Sigmoid colon (tissue), 7 donors: Measurements from ENCODE around the gene PACS2. TPM values are rescaled to one million over a fixed set of nuclear protein-coding genes. Genes with fewer than 3 reads are reported as not detected.

ENCODE experiments used
- DNase-seq: peaks from one replicate; pipeline ENCODE4 v3.0.0-alpha.2; 2019
- H3K27ac ChIP-seq, 4 donors: fragments of 200-600 bp; sonication (generic); one replicate each; pipeline ENCODE4 v1.5.1; 2016 to 2019; ENCODE audit warnings: mild to moderate bottlenecking in 1 of 4
- H3K27me3 ChIP-seq, 3 donors: fragments of 200-600 bp; sonication (generic); one replicate each; pipeline ENCODE4 v1.5.1; 2019; ENCODE audit warnings: mild to moderate bottlenecking in 1 of 3
- H3K36me3 ChIP-seq, 4 donors: fragments of 200-600 bp; sonication (generic); one replicate each; pipeline ENCODE4 v1.5.1; 2016 to 2019
- H3K4me1 ChIP-seq, 4 donors: fragments of 200-600 bp; sonication (generic); one replicate each; pipeline ENCODE4 v1.5.1; 2017 to 2019
- H3K4me3 ChIP-seq, 4 donors: fragments of 200-600 bp; sonication (generic); one replicate each; pipeline ENCODE4 v1.5.1; 2017 to 2019; ENCODE audit warnings: mild to moderate bottlenecking in 2 of 4, moderate library complexity in 1 of 4
- H3K9me3 ChIP-seq, 4 donors: fragments of 200-600 bp in 3 of 4; sonication (generic) in 3 of 4; one replicate each; pipeline versions ENCODE4 v1.5.1 to v1.6.1; 2013 to 2019
- EP300 ChIP-seq, 4 donors: sonication (generic); formaldehyde crosslinking; IDR thresholded peaks; one replicate each; pipeline ENCODE4 v1.6.1; 2017; ENCODE audit warnings: antibody characterized with exemption in 4 of 4
- POLR2A ChIP-seq, 2 donors: fragments of 450-650 bp; IDR thresholded peaks; one replicate each; pipeline ENCODE4 v1.6.1; 2016; ENCODE audit warnings: antibody characterized with exemption in 2 of 2, mild to moderate bottlenecking in 2 of 2, moderate library complexity in 2 of 2
- POLR2AphosphoS5 ChIP-seq, 4 donors: sonication (generic); formaldehyde crosslinking; IDR thresholded peaks; one replicate each; pipeline ENCODE4 v1.6.1; 2017; ENCODE audit warnings: antibody characterized with exemption in 4 of 4
- WGBS, 2 donors: extraction: QIAGEN DNeasy Blood & Tissue Kit; methylation state at CpG; one replicate each; pipeline ENCODE4 v1.1.7; 2013; 5-methylcytosine and 5-hydroxymethylcytosine counted together
- intact Hi-C: fragments of 100-400 bp; cut with DNase I; formaldehyde crosslinking; loops from one replicate; pipeline ENCODE4 v1.15.1; 2023
- polyA plus RNA-seq, 3 donors: library from polyadenylated mRNA; stranded (reverse); fragments of 200-250 nt; gene quantifications; one replicate each; pipeline ENCODE4 v1.2.3, GENCODE V29; 2013
- total RNA-seq, 4 donors: library from RNA; depleted of rRNA; stranded (reverse); fragments of >200 nt; gene quantifications; one replicate each; pipeline ENCODE4 v1.1.0, GENCODE V29; 2016
- TF ChIP-seq, protein P1 (sequence below), 4 experiments: fragments of 450-650 bp in 3 of 4; fragments of 200-600 bp in 1 of 4; IDR thresholded peaks; one replicate each; pipeline ENCODE4 v1.5.1; 2016 to 2019; ENCODE audit warnings: antibody characterized with exemption in 4 of 4, mild to moderate bottlenecking in 3 of 4, moderate library complexity in 2 of 4
- donor health status: healthy with polysubstance abuse.
- donor health status: Bipolar disorder and iron deficiency.
- donor health status: healthy.

The PACS2 gene
- total and polyA plus RNA-seq, 7 donors = 19.8 to 90.6 (median 46.7) TPM

DNA sequence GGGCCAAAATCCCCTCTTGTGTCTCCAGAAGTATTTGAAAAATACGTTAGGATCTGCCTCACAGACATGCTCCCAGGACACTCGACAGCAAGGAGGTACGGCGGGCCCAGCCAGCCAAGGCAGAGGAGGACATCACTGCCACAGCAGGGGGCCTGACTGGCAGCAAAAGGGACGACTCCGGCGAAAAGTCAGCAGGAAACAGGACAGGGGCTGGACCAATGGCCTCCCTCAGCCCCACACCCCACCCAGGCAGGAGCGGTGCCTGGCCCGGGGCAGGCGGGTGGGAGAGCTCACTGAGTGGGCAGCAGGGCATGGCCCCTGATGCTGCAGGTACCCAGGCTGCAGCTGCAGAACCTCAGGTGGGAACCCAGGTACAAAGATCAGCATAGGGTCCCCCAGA lies 31.5 kb upstream of the PACS2 start:
- Histone ChIP-seq H3K9me3 (no peaks in the 10 kb centered on the region), H3K36me3 (no peaks in the 10 kb centered on the region), H3K4me3 (no peak overlapping the region), H3K4me1 (peaks cover 0 to 11% (median 9%) of the 10 kb centered on the region in 4 donors), H3K27me3 (no peaks in the 10 kb centered on the region), H3K27ac (no peak overlapping the region)
- no peak for DNase-seq
- WGBS, 2 donors = 87 to 94% methylated on average over 10 of the region's 10 CpGs
- TF ChIP-seq, protein P1, sequence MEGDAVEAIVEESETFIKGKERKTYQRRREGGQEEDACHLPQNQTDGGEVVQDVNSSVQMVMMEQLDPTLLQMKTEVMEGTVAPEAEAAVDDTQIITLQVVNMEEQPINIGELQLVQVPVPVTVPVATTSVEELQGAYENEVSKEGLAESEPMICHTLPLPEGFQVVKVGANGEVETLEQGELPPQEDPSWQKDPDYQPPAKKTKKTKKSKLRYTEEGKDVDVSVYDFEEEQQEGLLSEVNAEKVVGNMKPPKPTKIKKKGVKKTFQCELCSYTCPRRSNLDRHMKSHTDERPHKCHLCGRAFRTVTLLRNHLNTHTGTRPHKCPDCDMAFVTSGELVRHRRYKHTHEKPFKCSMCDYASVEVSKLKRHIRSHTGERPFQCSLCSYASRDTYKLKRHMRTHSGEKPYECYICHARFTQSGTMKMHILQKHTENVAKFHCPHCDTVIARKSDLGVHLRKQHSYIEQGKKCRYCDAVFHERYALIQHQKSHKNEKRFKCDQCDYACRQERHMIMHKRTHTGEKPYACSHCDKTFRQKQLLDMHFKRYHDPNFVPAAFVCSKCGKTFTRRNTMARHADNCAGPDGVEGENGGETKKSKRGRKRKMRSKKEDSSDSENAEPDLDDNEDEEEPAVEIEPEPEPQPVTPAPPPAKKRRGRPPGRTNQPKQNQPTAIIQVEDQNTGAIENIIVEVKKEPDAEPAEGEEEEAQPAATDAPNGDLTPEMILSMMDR (IDR thresholded peaks at IDR 0.05) = no peak
- no peak for TF ChIP-seq EP300 (IDR thresholded peaks at IDR 0.05)
- TF ChIP-seq POLR2A (IDR thresholded peaks at IDR 0.05) = no peak
- TF ChIP-seq POLR2AphosphoS5 (IDR thresholded peaks at IDR 0.05) = no peak
- intact Hi-C loops = loop anchor here (5.0 kb wide), 1 partner anchor 81 kb away; no protein-coding TSS in a partner anchor

GRCh38 chr14:105283899-105284298 lies 30.6 kb upstream of the PACS2 start:
- intact Hi-C loops = loop anchor here (5.0 kb wide), 1 partner anchor 82 kb away; no protein-coding TSS in a partner anchor
- Histone ChIP-seq H3K27ac (no peak overlapping the region), H3K9me3 (no peaks in the 10 kb centered on the region), H3K27me3 (no peaks in the 10 kb centered on the region), H3K4me3 (no peak overlapping the region), H3K36me3 (no peaks in the 10 kb centered on the region), H3K4me1 (peaks cover 0 to 11% (median 9%) of the 10 kb centered on the region in 4 donors)
- WGBS, 2 donors = 59 to 79% methylated on average over 15 of the region's 15 CpGs
- no peak for DNase-seq
- TF ChIP-seq EP300 (IDR thresholded peaks at IDR 0.05) (no peak), POLR2AphosphoS5 (IDR thresholded peaks at IDR 0.05) (no peak), POLR2A (IDR thresholded peaks at IDR 0.05) (no peak)
- TF ChIP-seq, protein P1 (IDR thresholded peaks at IDR 0.05) = no peak

DNA sequence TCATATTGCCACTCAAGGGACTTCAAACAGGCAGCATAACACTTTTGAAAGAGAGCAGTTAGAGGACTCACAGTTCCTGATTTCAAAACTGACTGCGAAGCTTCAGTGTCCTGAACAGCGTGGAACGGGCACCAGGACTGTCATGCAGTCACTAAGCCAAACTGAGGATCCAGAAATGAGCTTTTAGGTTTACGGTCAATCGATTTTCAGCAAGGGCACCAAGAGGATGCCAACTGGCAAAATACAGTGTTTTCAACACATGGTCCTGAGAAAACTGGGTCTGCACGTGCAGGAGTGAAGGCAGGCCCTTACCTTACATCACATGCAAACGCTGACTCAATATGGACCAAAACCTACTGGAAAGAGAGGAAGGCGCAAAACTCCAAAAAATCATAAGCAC lies 29.4 kb upstream of the PACS2 start:
- Histone ChIP-seq H3K4me3 (no peak overlapping the region), H3K4me1 (peaks cover 0 to 11% (median 9%) of the 10 kb centered on the region in 4 donors), H3K9me3 (no peaks in the 10 kb centered on the region), H3K27me3 (no peaks in the 10 kb centered on the region), H3K36me3 (no peaks in the 10 kb centered on the region), H3K27ac (no peak overlapping the region)
- TF ChIP-seq EP300 (IDR thresholded peaks at IDR 0.05) = no peak
- TF ChIP-seq POLR2A (IDR thresholded peaks at IDR 0.05) = no peak
- TF ChIP-seq, protein P1 (IDR thresholded peaks at IDR 0.05) = no peak
- TF ChIP-seq POLR2AphosphoS5 (IDR thresholded peaks at IDR 0.05) = no peak
- WGBS, 2 donors = 93 to 95% methylated on average over 8 of the region's 8 CpGs
- intact Hi-C loops = no loop called here
- no peak for DNase-seq

DNA sequence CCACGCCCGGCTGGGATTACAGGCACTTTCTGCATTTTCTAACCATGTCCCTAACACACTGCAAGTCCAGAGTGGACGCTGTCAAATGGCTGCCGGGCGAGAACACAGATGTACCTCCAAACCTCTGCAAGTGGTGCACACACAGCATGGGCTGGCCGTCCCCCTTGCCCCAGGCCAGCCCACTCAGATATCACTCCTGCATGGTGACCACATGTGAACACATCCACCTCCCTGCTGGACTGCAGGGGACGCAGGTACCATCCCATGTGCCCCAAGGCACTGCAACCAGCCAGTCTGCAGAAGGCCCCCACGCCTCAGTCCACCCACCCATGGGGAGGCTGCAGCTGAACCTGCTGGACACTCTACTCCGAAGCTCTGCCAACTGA lies 27.8 kb upstream of the PACS2 start:
- TF ChIP-seq POLR2A (IDR thresholded peaks at IDR 0.05) (no peak), EP300 (IDR thresholded peaks at IDR 0.05) (no peak), POLR2AphosphoS5 (IDR thresholded peaks at IDR 0.05) (no peak)
- TF ChIP-seq, protein P1 (IDR thresholded peaks at IDR 0.05) = no peak
- Histone ChIP-seq H3K36me3 (no peaks in the 10 kb centered on the region), H3K27ac (no peak overlapping the region), H3K27me3 (no peaks in the 10 kb centered on the region), H3K9me3 (no peaks in the 10 kb centered on the region), H3K4me3 (no peak overlapping the region), H3K4me1 (peaks cover 0 to 10% (median 7%) of the 10 kb centered on the region in 4 donors)
- intact Hi-C loops = no loop called here
- WGBS, 2 donors = 95 to 96% methylated on average over 9 of the region's 9 CpGs
- DNase-seq = no peak
